NT2/D1 (cell line): ENCODE measurements around the gene SOSTDC1.
"Not testable (repeated sequence)": the region's sequence is repeated elsewhere in the genome, so short reads cannot be mapped to it uniquely, and the experiment has no call there.

Source experiments
- DNase-seq: peaks from one replicate; pipeline ENCODE4 v3.0.0-alpha.2; 2011; ENCODE audit warnings: low read depth, low spot score
- H3K27me3 ChIP-seq: 2 replicates; pipeline ENCODE4 v1.6.0; 2011; ENCODE audit warnings: mild to moderate bottlenecking; ENCODE audit not compliant: insufficient read length, insufficient read depth
- H3K36me3 ChIP-seq: 2 replicates; pipeline ENCODE4 v1.6.1; 2011; ENCODE audit warnings: mild to moderate bottlenecking, low read length, mixed read lengths; ENCODE audit not compliant: insufficient read depth, insufficient read length
- H3K4me1 ChIP-seq: 2 replicates; pipeline ENCODE4 v1.5.1; 2011; ENCODE audit not compliant: insufficient read depth, insufficient read length
- H3K4me3 ChIP-seq: 2 replicates; pipeline ENCODE4 v1.5.1; 2011; ENCODE audit warnings: low read depth; ENCODE audit not compliant: insufficient read length
- H3K9ac ChIP-seq: 2 replicates; pipeline ENCODE4 v1.6.0; 2011; ENCODE audit warnings: low read depth; ENCODE audit not compliant: insufficient read length
- H3K9me3 ChIP-seq: 2 replicates; pipeline ENCODE4 v1.5.1; 2011; ENCODE audit warnings: mild to moderate bottlenecking, low read length; ENCODE audit not compliant: insufficient read depth
- SUZ12 ChIP-seq: IDR thresholded peaks from 2 replicates; pipeline ENCODE4 v1.6.1; 2011; ENCODE audit not compliant: insufficient read length, insufficient read depth; ENCODE audit errors: extremely low read depth
- YY1 ChIP-seq: IDR thresholded peaks from 2 replicates; pipeline ENCODE4 v1.6.1; 2011; ENCODE audit not compliant: insufficient read length, insufficient read depth
- ZNF274 ChIP-seq: IDR thresholded peaks from 2 replicates; pipeline ENCODE4 v1.6.1; 2011; ENCODE audit warnings: mild to moderate bottlenecking, low read depth, low read length

Gene SOSTDC1, protein sequence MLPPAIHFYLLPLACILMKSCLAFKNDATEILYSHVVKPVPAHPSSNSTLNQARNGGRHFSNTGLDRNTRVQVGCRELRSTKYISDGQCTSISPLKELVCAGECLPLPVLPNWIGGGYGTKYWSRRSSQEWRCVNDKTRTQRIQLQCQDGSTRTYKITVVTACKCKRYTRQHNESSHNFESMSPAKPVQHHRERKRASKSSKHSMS

DNA sequence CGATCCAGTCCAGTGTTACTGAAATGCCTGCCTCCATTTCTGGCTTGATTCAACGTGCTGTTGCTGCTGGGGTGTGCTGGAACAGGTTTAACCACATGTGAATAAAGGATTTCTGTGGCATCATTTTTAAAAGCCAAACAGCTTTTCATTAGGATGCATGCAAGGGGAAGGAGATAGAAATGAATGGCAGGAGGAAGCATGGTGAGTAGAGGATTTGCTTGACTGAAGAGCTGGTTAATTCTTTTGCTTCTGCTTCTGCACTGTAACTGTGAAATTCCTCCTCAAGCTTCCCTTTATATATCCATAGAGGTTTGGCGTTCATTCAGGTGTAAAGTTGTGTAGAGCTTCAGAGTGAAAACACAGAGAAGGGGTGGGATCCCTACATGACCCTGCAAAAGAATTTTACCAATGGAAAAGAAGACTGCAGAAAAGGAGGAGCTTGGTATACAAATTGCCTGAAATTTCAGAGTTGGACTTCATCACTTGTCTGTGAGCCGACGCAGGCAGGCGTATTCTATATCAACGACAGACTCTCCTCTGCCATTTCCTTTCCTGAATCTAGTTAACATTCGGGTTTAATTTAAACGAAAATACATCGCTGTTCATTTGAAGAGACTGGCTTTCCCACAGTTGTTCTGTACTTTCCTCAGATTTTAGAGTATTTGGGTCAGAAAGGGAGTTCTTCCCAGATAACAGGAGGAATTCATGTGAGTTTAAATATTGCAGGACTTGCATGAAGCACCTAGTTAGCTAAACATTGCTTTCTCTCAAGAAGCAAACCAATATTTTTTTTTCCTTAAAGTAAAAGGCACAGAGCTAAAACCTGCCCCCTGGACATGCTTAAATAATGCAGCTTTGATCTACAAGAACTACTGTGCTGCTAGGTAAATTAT is at the start of gene SOSTDC1:
Gene SOSTDC1 (minus strand): TSS at position 270 of the 893 bp plus-strand sequence. CDS start 70 bp downstream, at position 200.
- Histone ChIP-seq H3K27me3 (no peaks in the 10 kb centered on the region), H3K4me1 (no peaks in the 10 kb centered on the region), H3K9me3 (no peaks in the 10 kb centered on the region), H3K4me3 (no peak within 1 kb of the TSS), H3K36me3 (no peaks in the 10 kb centered on the region), H3K9ac (no peak within 1 kb of the TSS)
- peak; percentile 30 for DNase-seq
- TF ChIP-seq YY1 (no peak), SUZ12 (no peak), ZNF274 (no peak)

DNA sequence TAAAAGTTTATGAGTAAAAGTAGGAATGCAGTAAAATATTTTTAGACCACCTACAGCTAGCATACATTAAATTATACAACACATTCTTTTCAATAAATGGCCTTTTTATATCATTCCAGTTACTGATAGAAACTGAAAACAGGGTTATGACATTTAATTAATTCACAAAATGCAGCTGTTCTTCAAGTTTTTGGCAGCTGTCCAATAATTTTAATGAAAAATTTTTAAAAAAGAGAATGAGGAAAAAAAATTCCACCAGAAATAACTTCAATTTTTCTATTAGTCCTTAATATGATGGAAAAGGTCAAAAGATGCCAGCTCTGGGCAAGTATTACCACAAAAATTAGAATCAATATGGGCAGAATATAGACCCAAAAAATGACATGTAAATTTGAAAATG is 49.2 kb upstream of the SOSTDC1 start:
- Histone ChIP-seq H3K9me3 (no peaks in the 10 kb centered on the region), H3K9ac (no peak overlapping the region), H3K4me3 (no peak overlapping the region), H3K4me1 (no peaks in the 10 kb centered on the region), H3K36me3 (no peaks in the 10 kb centered on the region), H3K27me3 (no peaks in the 10 kb centered on the region)
- TF ChIP-seq ZNF274 (no peak), SUZ12 (no peak), YY1 (no peak)
- no peak for DNase-seq

DNA sequence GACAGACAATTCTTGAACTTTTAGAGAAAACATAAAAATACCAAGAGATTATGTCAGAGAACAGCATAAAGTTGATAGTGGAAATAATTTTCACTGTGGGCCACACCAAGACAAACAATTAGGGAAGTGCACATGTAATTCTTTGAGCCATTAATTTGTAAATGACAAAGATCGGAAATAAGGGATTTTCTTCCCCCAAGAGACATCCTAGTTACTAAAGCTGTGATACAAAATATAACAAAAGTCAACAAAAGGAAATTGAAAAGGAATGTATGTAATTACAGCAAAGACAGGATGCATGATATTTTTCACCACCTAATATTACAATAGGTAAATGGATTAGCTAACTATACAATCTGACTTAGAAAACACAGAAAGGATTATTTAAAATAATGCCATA is 48.7 kb upstream of the SOSTDC1 start:
- no peak for DNase-seq
- Histone ChIP-seq H3K4me3 (no peak overlapping the region), H3K36me3 (no peaks in the 10 kb centered on the region), H3K27me3 (no peaks in the 10 kb centered on the region), H3K9me3 (no peaks in the 10 kb centered on the region), H3K4me1 (no peaks in the 10 kb centered on the region), H3K9ac (no peak overlapping the region)
- TF ChIP-seq SUZ12 (no peak), ZNF274 (no peak), YY1 (no peak)

DNA sequence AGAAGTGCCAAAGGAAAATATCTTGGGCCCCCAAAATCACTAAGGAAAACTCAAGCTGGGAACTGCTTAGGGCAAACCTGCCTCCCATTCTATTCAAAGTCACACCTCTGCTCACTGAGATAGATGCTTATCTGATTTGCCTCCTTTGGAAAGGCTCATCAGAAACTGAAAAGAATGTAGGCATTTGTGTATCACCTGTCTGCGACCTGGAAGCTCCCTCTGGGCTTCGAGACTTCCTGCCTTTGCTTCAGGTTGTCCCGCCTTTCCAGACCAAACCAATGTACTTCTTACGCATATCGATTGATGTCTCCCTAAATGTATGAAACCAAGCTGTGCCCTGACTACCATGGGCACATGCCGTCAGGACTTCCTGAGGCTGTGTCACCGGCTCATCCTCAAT is 46.6 kb upstream of the SOSTDC1 start:
- TF ChIP-seq YY1 (no peak), SUZ12 (no peak), ZNF274 (no peak)
- no peak overlapping the region for H3K4me3 ChIP-seq

DNA sequence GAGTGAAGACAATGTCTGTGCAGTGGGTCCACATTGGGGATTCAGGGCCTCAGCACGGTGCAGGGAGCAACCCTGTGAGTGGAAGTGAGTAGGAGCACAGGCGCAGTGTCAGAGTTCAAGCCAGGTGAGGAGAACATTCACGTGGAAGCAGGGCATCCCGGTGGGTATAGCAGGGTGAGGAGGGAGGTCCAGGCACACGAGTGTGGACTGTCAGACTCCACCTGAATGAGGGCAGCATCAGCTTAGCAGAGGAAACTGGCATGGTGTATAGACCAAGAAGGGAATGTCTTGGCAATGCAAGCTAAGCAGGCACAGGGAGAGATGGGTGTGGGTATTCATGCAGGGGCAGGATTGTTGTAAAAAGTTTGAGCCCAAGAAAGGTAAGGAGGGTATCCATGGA is 45.8 kb upstream of the SOSTDC1 start:
- Histone ChIP-seq H3K36me3 (no peaks in the 10 kb centered on the region), H3K4me3 (no peak overlapping the region), H3K9ac (no peak overlapping the region), H3K27me3 (no peaks in the 10 kb centered on the region), H3K4me1 (no peaks in the 10 kb centered on the region), H3K9me3 (no peaks in the 10 kb centered on the region)
- no peak for DNase-seq
- TF ChIP-seq YY1 (no peak), ZNF274 (no peak), SUZ12 (no peak)

More for the DNA sequence above, 46.6 kb upstream of the SOSTDC1 start:
- Histone ChIP-seq H3K9ac (no peak overlapping the region), H3K27me3 (no peaks in the 10 kb centered on the region), H3K9me3 (no peaks in the 10 kb centered on the region), H3K4me1 (no peaks in the 10 kb centered on the region), H3K36me3 (no peaks in the 10 kb centered on the region)
- no peak for DNase-seq

DNA sequence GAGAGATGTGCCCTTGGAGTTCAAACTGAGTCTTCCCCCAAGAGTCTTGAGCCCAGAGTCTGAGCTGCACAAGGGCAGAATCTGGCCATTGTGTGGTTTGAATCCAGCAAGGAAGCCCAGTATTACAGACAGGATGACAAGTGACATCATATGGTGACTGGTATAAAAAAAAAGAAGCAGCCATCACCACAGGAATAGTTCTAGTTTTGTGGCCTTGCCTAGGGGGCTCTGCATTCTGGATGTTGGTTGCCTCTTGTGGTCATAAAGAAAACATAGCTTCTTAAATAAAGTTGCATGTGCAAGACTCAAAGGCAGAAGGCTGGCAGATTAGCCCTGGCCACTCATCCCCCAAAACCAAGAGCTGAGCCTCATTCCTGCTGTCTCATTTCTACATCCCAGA is 44.3 kb upstream of the SOSTDC1 start:
- no peak overlapping the region for H3K4me3 ChIP-seq
- no peaks in the 10 kb centered on the region for H3K9me3 ChIP-seq
- DNase-seq, result no peak
- no peak overlapping the region for H3K9ac ChIP-seq
- no peaks in the 10 kb centered on the region for H3K27me3 ChIP-seq
- H3K36me3 ChIP-seq, result no peaks in the 10 kb centered on the region
- no peaks in the 10 kb centered on the region for H3K4me1 ChIP-seq
- TF ChIP-seq SUZ12 (no peak), YY1 (no peak)

DNA sequence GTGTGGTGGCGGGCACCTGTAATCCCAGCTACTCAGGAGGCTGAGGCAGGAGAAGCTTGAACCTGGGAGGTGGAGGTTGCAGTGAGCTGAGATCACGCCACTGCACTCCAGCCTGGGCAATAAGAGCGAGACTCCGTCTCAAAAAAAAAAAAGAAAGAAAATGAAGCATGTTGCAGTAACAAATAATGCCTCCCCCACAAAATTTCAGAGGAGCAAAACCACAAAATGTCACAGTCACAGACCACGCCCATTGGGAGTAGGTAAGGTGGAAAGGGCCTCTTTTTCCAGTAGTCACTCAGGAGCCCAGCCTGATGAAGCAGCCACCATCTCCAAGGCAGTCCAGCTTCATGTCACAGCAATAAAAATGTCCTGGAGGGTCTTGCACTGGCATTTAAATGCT is 40.9 kb upstream of the SOSTDC1 start:
- DNase-seq, H3K27me3 ChIP-seq, H3K4me1 ChIP-seq, H3K36me3 ChIP-seq, H3K4me3 ChIP-seq, H3K9me3 ChIP-seq, H3K9ac ChIP-seq: not testable (repeated sequence)
